Left ventricle myocardium inferior (tissue), 1 donor: Measurements from ENCODE around the gene KIAA1671. TPM values are rescaled to one million over a fixed set of nuclear protein-coding genes. Genes with fewer than 3 reads are reported as not detected.
"Not testable (repeated sequence)": the region's sequence is repeated elsewhere in the genome, so short reads cannot be mapped to it uniquely, and the experiment has no call there.

Experiments used
- DNase-seq: peaks from one replicate; pipeline ENCODE4 v3.0.0-alpha.2; 2020
- H3K27ac ChIP-seq: fragments of 200-600 bp; replicated peaks from 2 replicates; pipeline ENCODE4 v1.8.0; 2021
- H3K27me3 ChIP-seq: fragments of 200-600 bp; 2 replicates; pipeline ENCODE4 v1.8.0; 2021; ENCODE audit warnings: low read depth
- H3K36me3 ChIP-seq: fragments of 200-600 bp; 2 replicates; pipeline ENCODE4 v1.8.0; 2021
- H3K4me1 ChIP-seq: fragments of 200-600 bp; 2 replicates; pipeline ENCODE4 v1.8.0; 2021
- H3K4me3 ChIP-seq: fragments of 200-600 bp; 2 replicates; pipeline ENCODE4 v1.8.0; 2021; ENCODE audit warnings: mild to moderate bottlenecking, moderate library complexity
- H3K9me3 ChIP-seq: fragments of 200-600 bp; replicated peaks from 2 replicates; pipeline ENCODE4 v1.8.0; 2021
- CTCF ChIP-seq: fragments of 200-600 bp; IDR thresholded peaks from 2 replicates; pipeline ENCODE4 v1.8.0; 2021; ENCODE audit warnings: antibody characterized with exemption, mild to moderate bottlenecking, borderline replicate concordance
- intact Hi-C: fragments of 100-400 bp; cut with micrococcal nuclease; formaldehyde crosslinking; loops from one replicate; pipeline ENCODE4 v1.11.0; 2022
- long read RNA-seq: library from polyadenylated mRNA; unstranded; transcript quantifications from one replicate; pipeline ENCODE4 v2.0.0, GENCODE V29; 2021
- total RNA-seq: library from RNA; stranded (reverse); fragmentation: NEBNext Ultra II Directional; extraction: Animal tissue kit (Norgen Biotek cat#: 25700); gene quantifications from one replicate; pipeline ENCODE4 v1.2.1, GENCODE V29; 2021
- donor health status: DM: no; HTN: yes; CAD: no; lungs with severe emphysema.

KIAA1671 gene
- 12.2 TPM for total RNA-seq
- long read RNA-seq, full-length matches to known transcripts = 1 of 7 reads
- long read RNA-seq, partial matches to known transcripts = 1 of 7 reads
- long read RNA-seq, other reads (novel, unspliced or antisense) = 5 of 7 reads

DNA sequence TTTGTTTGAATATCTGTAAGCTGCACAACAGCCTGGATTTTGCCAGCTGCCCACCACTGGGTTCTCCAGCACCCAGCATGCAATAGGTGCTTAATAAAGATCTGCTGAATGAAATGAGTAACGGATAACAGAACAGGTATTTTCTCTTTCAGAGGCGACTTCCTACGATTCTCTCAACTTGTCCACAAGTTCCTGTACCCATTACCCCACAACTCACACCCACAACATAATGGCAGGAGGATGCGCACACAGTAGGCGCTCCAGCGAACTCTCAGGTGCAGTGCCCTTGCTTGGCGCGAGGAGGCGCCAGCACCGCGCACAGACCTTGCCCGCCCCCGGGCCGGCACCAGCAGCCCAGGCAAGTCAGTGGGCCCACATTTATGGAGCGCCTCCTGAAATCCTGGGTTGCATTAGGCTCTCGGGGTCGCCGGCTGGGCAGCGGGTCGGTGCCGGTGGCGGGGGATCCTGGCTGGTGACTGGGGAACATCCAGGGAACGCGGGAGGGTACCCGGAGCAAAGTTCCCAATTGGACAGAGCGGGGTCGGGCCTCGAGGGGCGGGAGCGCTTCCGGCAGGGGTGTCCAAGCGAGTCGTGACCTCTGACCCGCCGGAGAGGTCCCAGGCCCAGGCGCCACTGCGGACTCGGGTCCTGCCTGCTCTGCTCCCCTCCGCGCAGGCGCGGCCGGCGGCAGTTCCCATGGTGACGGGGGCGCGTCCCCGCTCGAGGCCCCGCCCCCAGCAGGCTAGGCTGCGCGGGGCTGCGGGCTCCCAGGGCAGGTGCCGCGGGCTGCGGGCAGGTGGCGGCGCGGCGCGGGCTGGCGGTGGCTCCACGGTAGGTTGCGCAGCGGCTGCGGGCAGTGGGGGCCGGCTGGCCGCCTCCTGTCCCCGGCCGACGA lies at the start of gene KIAA1671:
TSS of gene KIAA1671 (plus strand) at position 775 of the 895 bp plus-strand sequence. CDS start 75,284 bp downstream, outside the sequence.
- H3K27ac ChIP-seq = peak within 1 kb of the TSS; percentile 88
- H3K4me1 ChIP-seq = peaks cover 36% of the 10 kb centered on the region
- peak; percentile 99 for TF ChIP-seq CTCF
- no peaks in the 10 kb centered on the region for H3K36me3 ChIP-seq
- H3K27me3 ChIP-seq = peaks cover 10% of the 10 kb centered on the region
- peak within 1 kb of the TSS; percentile 77 for H3K4me3 ChIP-seq
- peak; percentile 85 for DNase-seq
- intact Hi-C loops = loop anchor here (2.0 kb wide), 1 partner anchor 97 kb away; no protein-coding TSS in a partner anchor
- no peaks in the 10 kb centered on the region for H3K9me3 ChIP-seq

DNA sequence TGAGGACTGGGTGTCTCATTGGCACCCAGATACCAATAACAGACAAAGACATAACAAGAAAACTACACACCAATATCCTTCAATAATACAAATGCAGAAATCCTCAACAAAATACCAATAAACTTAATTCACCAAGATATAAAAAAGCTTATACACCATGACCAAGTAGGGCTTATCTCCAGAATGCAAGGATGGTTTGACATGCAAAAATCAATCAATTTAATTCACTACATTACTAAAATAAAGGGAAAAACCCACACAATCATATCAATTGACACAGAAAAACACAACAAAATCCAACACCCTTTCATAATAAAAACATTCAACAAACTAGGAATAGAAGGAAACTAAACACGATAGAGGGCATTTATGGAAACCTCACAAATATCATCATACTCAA lies 46.6 kb upstream of the KIAA1671 start:
- Histone ChIP-seq H3K27me3 (no peaks in the 10 kb centered on the region), H3K4me3 (no peak overlapping the region), H3K9me3 (peaks cover 20% of the 10 kb centered on the region), H3K4me1 (no peaks in the 10 kb centered on the region), H3K36me3 (peaks cover 33% of the 10 kb centered on the region), H3K27ac (no peak overlapping the region)
- no peak for DNase-seq
- intact Hi-C loops = no loop called here
- no peak for TF ChIP-seq CTCF

GRCh38 chr22:24907101-24907500 lies 45.4 kb upstream of the KIAA1671 start:
- H3K4me3 ChIP-seq, H3K4me1 ChIP-seq, DNase-seq, H3K27me3 ChIP-seq, H3K27ac ChIP-seq, intact Hi-C loops: not testable (repeated sequence)
- Histone ChIP-seq H3K9me3 (peaks cover 20% of the 10 kb centered on the region), H3K36me3 (peaks cover 32% of the 10 kb centered on the region)

DNA sequence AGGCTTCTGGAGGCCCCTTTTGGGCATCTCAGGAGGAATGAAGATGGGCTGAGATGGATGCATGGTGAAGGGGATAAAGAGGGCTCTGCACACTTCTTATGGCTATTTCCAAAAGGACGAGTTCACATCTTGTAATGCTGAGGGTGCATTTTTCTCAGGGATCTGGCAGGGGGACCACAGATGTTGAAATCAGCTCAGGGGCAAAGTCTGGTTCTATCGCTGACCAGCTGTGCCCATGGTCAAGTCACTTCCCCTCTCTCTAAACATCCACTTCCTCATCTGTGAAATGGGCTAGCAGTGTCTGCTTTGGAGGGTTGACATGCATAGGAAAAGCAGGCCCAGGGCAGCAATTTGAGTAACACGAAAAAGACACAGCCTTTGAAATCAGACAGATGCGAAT lies 32.5 kb upstream of the KIAA1671 start:
- Histone ChIP-seq H3K36me3 (peaks cover 16% of the 10 kb centered on the region), H3K4me1 (no peaks in the 10 kb centered on the region), H3K27ac (no peak overlapping the region), H3K27me3 (no peaks in the 10 kb centered on the region), H3K9me3 (no peaks in the 10 kb centered on the region), H3K4me3 (no peak overlapping the region)
- TF ChIP-seq CTCF = no peak
- DNase-seq = no peak
- intact Hi-C loops = no loop called here

GRCh38 chr22:24925586-24926427 lies 26.7 kb upstream of the KIAA1671 start:
- H3K4me1 ChIP-seq = no peaks in the 10 kb centered on the region
- peak overlapping the region; percentile 27 for H3K27ac ChIP-seq
- peaks cover 6% of the 10 kb centered on the region for H3K36me3 ChIP-seq
- DNase-seq = no peak
- peaks cover 9% of the 10 kb centered on the region for H3K9me3 ChIP-seq
- H3K27me3 ChIP-seq = no peaks in the 10 kb centered on the region
- no peak overlapping the region for H3K4me3 ChIP-seq
- TF ChIP-seq CTCF = no peak
- intact Hi-C loops = no loop called here
